Muscle layer of colon (tissue), 2 donors: Measurements from ENCODE around the gene PROX1.

Experiments
- H3K27ac ChIP-seq: one replicate; pipeline ENCODE4 v1.7.0; 2013; ENCODE audit warnings: low read depth, mild to moderate bottlenecking, low read length, moderate library complexity
- H3K27me3 ChIP-seq, 2 donors: one replicate each; pipeline ENCODE4 v1.7.0; 2013; ENCODE audit warnings: low read length in 2 of 2, mild to moderate bottlenecking in 2 of 2; ENCODE audit not compliant: insufficient read depth in 2 of 2, control insufficient read depth in 1 of 2
- H3K36me3 ChIP-seq: one replicate; pipeline ENCODE4 v1.7.0; 2013; ENCODE audit warnings: mild to moderate bottlenecking, low read length; ENCODE audit not compliant: insufficient read depth
- H3K4me1 ChIP-seq: one replicate; pipeline ENCODE4 v1.7.0; 2013; ENCODE audit warnings: mild to moderate bottlenecking, low read length; ENCODE audit not compliant: insufficient read depth
- H3K4me3 ChIP-seq, 2 donors: one replicate each; pipeline ENCODE4 v1.7.0; 2013; ENCODE audit warnings: low read length in 2 of 2, low read depth in 1 of 2, mild to moderate bottlenecking in 1 of 2, moderate library complexity in 1 of 2
- H3K9ac ChIP-seq: one replicate; pipeline ENCODE4 v1.7.0; 2013; ENCODE audit warnings: low read length
- H3K9me3 ChIP-seq: one replicate; pipeline ENCODE4 v1.7.0; 2013; ENCODE audit warnings: mild to moderate bottlenecking, low read length
- donor health status: abdominal sarcoma.
- donor health status: Adenocarcinoma of cecum.

The PROX1 gene

DNA sequence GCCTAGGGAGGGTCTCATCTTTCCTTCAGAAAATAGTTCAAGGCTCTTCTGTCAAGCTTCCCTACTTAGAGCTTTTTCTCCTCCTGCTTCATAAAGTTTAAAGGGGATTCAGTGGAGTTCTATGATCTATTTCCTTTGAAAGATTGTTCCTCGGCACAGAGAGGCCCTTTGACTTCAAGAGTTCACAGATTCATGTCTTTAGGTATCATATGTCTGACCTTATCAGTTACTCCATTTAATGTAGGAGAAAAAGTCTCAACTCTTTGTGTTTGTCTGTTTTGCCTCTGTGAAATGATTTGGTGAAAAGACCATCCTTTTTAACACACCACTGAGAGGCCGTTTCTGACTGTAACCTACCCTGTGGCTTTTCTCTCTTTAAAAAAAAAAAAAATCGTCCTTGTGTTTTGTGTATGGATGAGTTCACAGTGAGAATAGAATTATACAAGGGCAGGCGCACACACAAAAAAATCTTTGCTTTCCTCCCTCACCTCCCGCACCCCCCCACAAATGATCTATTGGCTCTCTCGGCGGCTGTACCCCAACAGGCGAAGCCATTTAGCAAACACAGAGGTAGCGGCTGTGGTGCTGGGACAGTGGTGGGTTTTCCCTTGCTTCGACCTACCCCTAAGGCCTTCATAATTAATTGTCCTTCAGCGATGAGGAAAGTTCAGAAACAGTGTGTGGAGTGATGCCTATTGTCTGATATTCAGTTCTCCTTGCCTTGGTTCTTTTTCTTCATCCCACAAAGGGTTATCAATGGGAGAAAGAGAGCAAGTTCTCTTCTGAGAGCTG lies 29.6 kb downstream of the PROX1 start:
- Histone ChIP-seq H3K9me3 (no peaks in the 10 kb centered on the region), H3K4me3 (no peak overlapping the region), H3K36me3 (no peaks in the 10 kb centered on the region), H3K4me1 (no peaks in the 10 kb centered on the region), H3K27ac (no peak overlapping the region), H3K27me3 (no peaks in the 10 kb centered on the region), H3K9ac (no peak overlapping the region)

DNA sequence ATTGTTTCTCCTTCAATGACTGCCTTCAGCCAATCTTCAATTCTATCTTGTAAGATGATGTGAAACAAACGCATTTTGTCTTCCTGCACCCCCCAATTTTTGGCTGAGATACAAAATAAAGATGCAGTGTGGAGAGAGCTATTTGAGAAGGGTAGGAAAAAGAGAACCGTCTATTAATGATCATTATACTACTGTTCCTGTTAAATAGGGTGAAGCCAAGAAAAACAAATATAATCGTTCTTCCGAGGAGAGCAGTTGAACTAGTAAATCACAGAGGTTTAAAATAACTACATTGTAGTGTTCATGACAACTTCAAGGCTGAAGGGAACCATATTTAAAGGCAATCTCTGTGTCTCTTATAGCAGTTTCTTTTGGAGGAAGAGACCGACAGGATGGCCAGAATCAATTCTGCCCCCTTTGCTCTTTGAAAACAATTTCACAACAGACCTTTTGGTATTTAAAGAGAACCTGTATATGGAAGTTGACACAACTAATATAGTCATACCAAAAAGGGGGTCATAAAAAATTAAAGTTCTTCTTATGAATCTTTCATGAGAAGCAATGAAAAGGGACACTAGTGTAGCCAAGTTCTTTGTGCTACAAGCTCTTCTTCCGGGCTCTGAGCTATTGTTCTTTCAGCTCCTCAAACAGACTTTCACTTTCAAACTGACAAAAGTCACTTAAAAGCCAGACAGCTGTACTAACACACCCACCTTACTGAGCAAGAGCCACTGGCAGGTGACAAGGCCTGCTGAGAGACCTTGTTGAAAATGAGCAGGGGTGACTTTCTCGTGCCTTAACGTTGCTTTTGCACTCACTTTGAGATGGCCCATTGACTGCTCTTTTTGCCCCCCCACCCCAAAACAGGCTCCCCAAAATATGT lies 30.9 kb downstream of the PROX1 start:
- H3K27ac ChIP-seq: no peak overlapping the region

DNA sequence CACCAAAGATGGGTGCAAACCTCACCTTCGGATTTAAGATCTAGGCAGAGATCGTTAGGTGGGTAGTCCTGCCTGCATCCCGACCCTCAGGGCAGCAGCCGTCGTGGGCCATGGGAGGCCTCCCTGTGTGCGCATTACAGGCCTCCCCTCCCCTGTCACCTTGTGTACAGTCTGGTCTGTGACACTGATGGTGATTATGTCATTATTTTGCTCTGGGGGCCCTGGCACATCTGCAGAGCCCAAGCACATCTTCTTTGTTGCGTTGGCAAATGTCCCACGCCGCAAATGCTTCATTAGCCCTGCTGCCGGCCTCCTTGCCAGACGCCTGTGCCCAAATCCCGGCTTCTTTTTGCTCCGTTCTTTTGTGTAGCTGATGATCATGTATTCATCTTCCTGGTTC lies 31.7 kb downstream of the PROX1 start:
- no peak overlapping the region for H3K4me3 ChIP-seq
- H3K27ac ChIP-seq: no peak overlapping the region

More for the DNA sequence above, 30.9 kb downstream of the PROX1 start:
- H3K27me3 ChIP-seq: no peaks in the 10 kb centered on the region
- H3K36me3 ChIP-seq: no peaks in the 10 kb centered on the region
- H3K9me3 ChIP-seq: no peaks in the 10 kb centered on the region
- H3K9ac ChIP-seq: no peak overlapping the region
- no peaks in the 10 kb centered on the region for H3K4me1 ChIP-seq
- no peak overlapping the region for H3K4me3 ChIP-seq

DNA sequence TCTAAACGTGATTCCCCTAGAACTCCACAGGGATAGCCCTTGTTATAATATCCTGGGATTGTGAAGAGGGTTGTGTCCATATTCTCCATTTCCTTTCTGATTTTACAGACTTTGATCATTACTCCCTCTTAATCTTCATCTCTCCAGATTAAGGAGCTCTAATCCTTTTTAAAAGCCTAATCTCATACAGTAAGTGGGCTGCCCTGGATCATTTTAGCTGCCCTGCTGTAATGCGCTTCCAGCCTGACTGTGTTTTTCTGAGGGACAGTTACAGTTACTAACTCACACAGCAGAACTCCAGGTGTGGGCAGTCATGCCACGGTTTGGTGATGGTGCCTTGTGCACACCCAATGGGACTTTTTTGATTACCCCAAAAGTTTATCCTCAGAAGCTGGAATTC lies 33.5 kb downstream of the PROX1 start:
- no peak overlapping the region for H3K4me3 ChIP-seq
- H3K36me3 ChIP-seq: no peaks in the 10 kb centered on the region
- H3K27me3 ChIP-seq: no peaks in the 10 kb centered on the region
- no peaks in the 10 kb centered on the region for H3K4me1 ChIP-seq
- no peaks in the 10 kb centered on the region for H3K9me3 ChIP-seq
- no peak overlapping the region for H3K9ac ChIP-seq
- H3K27ac ChIP-seq: no peak overlapping the region

More for the DNA sequence above, 31.7 kb downstream of the PROX1 start:
- no peaks in the 10 kb centered on the region for H3K27me3 ChIP-seq
- H3K9ac ChIP-seq: no peak overlapping the region
- no peaks in the 10 kb centered on the region for H3K9me3 ChIP-seq
- no peaks in the 10 kb centered on the region for H3K4me1 ChIP-seq
- H3K36me3 ChIP-seq: no peaks in the 10 kb centered on the region

DNA sequence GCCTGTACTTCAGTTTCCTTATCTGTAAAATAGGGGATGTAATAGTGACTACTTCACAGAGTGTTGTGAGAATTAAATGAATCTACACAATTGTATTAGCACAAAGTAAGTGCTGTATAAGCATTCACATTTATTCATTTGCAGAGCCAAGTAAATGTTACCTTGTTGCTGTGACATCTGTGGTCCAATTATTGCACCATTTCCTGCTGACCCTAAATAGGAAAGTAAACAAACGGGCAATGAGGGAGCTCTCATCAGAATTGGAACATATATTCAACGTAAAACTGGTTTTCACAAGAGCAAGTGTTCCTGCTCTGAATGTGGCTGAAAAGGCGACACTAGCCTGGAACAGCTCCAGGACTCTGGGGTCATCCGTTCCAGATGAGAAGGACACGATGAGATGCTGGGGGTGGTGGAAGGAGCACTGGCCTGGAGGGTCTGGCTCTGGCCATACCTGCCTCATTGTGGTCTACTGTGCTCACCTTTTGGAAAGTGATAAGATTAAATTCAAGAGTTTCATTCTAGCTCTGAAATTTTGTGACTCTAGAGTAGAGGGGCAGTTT lies 34.5 kb downstream of the PROX1 start:
- Histone ChIP-seq H3K27ac (no peak overlapping the region), H3K9me3 (no peaks in the 10 kb centered on the region), H3K27me3 (no peaks in the 10 kb centered on the region), H3K4me1 (no peaks in the 10 kb centered on the region), H3K36me3 (no peaks in the 10 kb centered on the region), H3K9ac (no peak overlapping the region), H3K4me3 (no peak overlapping the region)

DNA sequence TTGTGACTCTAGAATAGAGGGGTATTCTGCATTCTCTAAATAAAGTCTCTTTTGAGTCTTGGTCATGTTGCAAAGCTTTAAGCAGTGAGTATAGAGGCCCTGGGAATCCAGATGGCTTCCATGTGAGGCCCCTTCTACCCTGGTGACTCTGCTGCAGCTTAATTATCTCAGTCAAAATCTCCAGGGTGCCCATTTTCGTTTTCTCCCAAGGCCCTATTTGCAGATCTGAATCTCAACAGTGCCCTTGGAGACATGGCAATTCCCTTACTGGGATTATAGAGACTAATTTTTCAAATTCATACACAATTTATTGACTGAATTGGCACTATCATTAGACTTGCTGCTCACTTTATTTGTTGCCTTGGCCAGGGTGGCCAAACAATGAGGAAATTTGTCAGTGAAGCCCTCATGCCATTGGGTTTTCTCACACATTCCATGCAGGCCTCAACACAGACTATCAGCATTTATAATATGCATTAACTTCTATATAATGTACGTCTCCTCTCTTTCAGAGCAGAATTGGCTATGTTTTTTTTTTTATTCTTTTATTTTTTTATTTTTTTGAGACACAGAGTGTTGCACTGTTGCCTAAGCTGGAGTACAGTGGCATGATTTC lies 35.1 kb downstream of the PROX1 start:
- Histone ChIP-seq H3K9me3 (no peaks in the 10 kb centered on the region), H3K27ac (no peak overlapping the region), H3K36me3 (no peaks in the 10 kb centered on the region), H3K4me1 (peaks cover under 1% of the 10 kb centered on the region), H3K9ac (no peak overlapping the region), H3K4me3 (no peak overlapping the region), H3K27me3 (no peaks in the 10 kb centered on the region)

DNA sequence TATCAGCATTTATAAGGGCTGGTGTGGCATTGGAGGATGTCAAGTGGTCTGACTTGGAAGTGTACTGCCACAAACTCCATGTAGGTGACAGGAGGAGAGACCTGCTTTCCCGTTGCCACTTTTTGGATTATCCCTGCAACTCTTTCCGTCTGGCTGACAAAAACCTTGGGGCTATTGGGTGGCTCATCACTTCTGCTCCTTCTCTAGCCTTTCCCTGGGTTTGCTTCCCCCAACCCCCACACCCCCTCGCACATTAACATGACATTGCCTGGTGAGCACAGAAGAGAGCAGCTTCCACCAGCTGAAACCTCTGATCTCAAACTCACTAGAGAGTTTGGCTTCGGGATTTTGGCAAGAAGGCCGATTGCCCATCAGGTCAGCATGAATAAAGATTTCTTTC lies 39.2 kb downstream of the PROX1 start:
- H3K36me3 ChIP-seq: no peaks in the 10 kb centered on the region
- H3K9ac ChIP-seq: no peak overlapping the region
- H3K27me3 ChIP-seq: no peaks in the 10 kb centered on the region
- H3K27ac ChIP-seq: no peak overlapping the region
- H3K9me3 ChIP-seq: no peaks in the 10 kb centered on the region
- peaks cover 24% of the 10 kb centered on the region for H3K4me1 ChIP-seq
- H3K4me3 ChIP-seq: no peak overlapping the region

DNA sequence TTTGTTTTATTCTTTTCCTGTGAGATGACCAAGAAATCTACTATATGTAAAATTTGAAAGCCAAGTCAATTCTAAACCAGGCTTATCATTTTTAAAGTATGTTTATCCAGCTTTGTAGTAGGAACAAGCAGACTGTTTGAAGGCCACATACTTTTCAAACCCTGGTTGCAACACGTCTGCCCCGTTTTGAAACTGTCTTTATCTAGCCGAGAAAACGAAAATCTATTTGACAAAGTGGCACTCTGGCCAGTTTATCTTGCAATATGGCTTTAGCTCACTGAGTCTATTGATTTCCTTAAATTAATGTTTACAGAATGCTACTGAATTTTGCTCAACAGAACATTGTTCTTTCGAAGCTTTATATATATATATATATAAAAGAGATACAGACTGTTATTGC lies 39.7 kb downstream of the PROX1 start:
- H3K4me1 ChIP-seq: peaks cover 24% of the 10 kb centered on the region
- no peaks in the 10 kb centered on the region for H3K9me3 ChIP-seq
- no peaks in the 10 kb centered on the region for H3K27me3 ChIP-seq
- H3K27ac ChIP-seq: no peak overlapping the region
- no peak overlapping the region for H3K9ac ChIP-seq
- H3K4me3 ChIP-seq: no peak overlapping the region
- no peaks in the 10 kb centered on the region for H3K36me3 ChIP-seq

DNA sequence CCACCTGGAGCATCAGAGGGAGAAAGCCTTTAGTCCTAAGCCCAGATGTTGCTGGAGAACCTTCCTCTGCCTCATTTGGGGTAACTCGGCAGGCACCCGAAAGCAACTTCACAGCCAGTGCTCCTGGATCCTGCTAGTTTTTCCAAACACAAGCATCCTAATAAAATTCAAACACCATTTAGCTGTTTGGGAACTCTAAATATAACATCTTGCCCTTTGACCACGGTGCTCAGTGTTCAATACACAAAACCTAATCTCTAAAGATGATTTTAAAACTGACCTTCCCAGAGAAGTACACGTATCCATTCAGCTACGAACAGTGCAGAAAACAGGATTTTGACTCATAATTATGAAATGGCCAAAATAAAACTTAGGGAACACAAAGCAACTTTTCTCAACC lies 40.3 kb downstream of the PROX1 start:
- H3K36me3 ChIP-seq: no peaks in the 10 kb centered on the region
- H3K9me3 ChIP-seq: no peaks in the 10 kb centered on the region
- H3K27ac ChIP-seq: no peak overlapping the region
- H3K27me3 ChIP-seq: no peaks in the 10 kb centered on the region
- H3K4me1 ChIP-seq: peaks cover 24% of the 10 kb centered on the region
- no peak overlapping the region for H3K4me3 ChIP-seq
- no peak overlapping the region for H3K9ac ChIP-seq

DNA sequence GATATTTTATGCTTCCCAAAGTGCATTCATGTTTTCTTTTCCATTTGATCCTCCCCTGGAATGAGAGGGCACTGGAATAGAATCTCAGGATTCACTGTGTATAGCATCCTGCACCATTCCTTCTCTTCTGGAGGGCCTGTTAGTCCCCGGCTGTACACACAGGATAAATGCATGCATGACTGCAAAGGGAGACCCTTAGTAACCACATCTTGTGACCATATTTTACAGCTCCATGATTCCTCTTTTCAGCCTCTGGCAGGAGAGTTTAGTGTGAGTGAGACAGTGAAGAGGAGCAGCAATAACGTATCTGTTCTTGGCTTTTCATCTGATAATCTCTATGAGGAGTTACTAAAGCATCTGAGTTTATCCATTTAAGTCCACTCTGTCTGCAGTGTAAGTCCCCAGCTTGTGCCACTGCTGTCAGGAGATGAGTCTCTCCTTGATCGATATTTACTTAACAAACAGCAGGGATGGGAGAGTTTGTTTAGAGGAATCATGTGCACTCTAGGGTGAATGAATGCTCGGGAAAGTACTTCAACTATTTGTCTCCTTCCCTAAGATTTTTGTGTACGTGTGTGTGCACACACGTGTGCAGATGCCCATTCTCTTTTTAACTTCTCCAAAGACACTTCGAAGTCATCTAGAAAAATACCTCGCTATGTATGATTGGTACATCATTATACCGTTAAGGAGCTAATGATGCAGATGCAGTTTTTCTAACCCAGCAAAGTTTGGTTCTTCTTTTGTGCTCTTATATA lies 41.1 kb downstream of the PROX1 start:
- no peak overlapping the region for H3K9ac ChIP-seq
- no peak overlapping the region for H3K27ac ChIP-seq
- H3K4me1 ChIP-seq: peaks cover 24% of the 10 kb centered on the region
- no peak overlapping the region for H3K4me3 ChIP-seq
- no peaks in the 10 kb centered on the region for H3K9me3 ChIP-seq
- H3K36me3 ChIP-seq: no peaks in the 10 kb centered on the region
- no peaks in the 10 kb centered on the region for H3K27me3 ChIP-seq

DNA sequence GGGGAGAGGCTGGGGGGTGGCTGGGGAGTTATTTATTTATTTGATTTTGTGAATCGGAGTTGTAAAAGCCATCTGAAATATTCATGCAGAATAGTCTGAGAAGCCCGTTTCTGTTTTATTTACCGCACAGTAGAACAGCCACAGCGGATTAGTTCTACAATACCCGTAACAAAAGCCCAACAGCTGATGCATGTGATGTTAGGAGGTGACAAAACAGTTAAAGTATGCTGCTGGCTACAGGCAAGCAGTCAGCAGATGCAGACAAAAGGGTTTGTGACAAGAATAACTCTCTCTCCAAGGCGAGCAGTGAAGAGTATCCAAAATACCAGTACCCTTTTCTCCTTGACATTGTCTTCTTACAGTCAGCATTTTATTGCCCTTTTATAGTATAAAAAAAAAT lies 42.0 kb downstream of the PROX1 start:
- peaks cover 24% of the 10 kb centered on the region for H3K4me1 ChIP-seq
- H3K27me3 ChIP-seq: no peaks in the 10 kb centered on the region
- H3K27ac ChIP-seq: no peak overlapping the region
- H3K4me3 ChIP-seq: no peak overlapping the region
- no peaks in the 10 kb centered on the region for H3K36me3 ChIP-seq
- H3K9me3 ChIP-seq: no peaks in the 10 kb centered on the region
- no peak overlapping the region for H3K9ac ChIP-seq
